IPS-NIHi7 (cell line): ENCODE measurements around the gene NCOA1.
"Not testable (repeated sequence)": the region's sequence is repeated elsewhere in the genome, so short reads cannot be mapped to it uniquely, and the experiment has no call there.

ENCODE experiments used
- DNase-seq: peaks from one replicate; pipeline ENCODE4 v3.0.0; 2012; ENCODE audit warnings: mixed read lengths; ENCODE audit errors: extremely low spot score

NCOA1 gene

GRCh38 chr2:24539258-24539657 is 48.2 kb downstream of the NCOA1 start:
- no peak for DNase-seq

DNA sequence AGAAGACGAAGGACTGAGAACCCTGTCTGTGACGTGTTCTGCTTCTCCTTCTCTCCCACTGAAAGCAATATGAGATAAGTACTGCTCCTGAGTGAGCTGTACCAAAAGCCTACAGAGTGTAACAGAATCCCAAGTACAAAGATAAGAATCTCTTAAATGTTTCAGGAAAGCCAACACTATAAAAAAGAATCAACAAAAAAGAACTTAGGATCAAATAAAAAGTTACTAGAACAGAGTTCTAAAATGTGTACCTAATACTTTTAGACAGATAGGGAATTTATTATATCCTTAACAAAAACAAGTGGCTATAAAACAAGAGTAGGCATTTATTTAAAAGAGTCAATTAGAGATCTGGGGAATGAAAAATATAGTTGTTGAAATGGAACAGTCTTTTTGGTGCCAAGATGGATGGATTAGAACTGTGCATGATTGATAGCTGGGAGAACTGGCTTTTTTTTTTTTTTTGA is 49.0 kb downstream of the NCOA1 start:
- DNase-seq, result no peak

DNA sequence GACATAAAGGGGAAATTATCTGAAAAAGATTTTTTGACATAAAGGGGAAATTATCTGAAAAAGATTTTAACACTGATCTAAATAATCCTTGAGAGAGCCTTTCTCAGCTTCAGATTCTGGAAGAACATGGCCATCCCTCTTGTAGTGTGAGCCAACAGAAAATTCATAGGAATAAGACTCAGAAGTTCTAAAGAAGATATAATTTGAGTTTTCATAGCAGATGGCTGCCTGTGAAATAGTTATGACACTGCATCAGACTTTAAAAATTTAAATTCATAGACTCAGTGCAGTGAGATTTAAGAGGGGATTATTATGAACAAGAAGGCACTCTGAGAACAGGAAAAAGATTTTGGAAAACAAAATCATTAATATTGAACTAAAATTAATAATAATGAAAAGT is 50.6 kb downstream of the NCOA1 start:
- no peak for DNase-seq

- no peak for DNase-seq
These were observed 51.3 kb downstream of the NCOA1 start for GRCh38 chr2:24542269-24542872.

DNA sequence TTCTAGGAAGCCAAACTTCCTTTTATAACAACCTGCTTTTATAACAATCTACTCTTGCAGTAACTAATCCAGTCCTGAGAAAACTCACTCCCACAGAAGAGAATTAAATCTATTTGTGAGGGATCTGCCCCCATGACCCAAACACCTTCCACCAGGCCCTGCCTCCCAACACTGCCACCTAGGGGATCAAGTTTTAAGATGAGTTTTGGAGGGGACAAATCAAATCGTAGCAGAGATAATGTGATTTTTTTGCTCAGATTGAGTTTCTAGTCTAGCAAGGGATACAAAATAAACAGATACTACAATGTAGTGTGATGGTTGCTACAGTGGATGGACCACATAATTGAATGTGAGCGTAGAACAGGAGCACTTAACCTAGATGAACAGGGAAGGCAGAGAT is 52.2 kb downstream of the NCOA1 start:
- peak; percentile 26 for DNase-seq

DNA sequence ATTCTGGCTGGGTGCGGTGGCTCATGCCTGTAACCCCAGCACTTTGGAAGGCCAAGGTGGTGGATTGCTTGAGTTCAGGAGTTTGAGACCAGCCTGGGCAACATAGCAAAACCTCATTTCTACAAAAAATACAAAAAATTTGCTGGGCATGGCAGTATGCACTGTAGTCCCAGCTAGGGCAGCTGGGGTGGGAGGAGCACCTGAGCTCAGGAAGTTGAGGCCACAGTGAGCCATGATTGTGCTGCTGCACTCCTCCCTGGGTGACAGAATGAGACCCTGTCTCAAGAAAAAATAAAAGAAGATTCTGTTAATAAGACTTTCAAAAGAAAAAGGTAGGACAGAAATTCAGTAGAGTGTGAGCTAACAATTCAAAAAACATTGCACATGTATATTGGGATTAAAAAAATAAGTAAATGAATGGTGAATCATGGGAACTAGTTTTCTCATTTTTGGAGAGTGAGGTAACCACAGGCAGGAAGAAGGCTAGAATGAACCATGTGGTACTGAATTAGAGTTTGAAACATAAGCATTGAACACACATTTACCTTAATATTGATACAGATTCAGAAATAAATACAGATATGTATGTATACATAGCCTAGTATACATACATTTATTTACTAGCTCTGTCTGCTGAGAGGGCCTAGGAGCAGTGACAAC is 53.5 kb downstream of the NCOA1 start:
- no peak for DNase-seq

- no peak for DNase-seq
These were observed 55.6 kb downstream of the NCOA1 start for GRCh38 chr2:24546669-24547068.

GRCh38 chr2:24548058-24548457 is 57.0 kb downstream of the NCOA1 start:
- no peak for DNase-seq

GRCh38 chr2:24550301-24550700 is 59.2 kb downstream of the NCOA1 start:
- not testable (repeated sequence) for DNase-seq

DNA sequence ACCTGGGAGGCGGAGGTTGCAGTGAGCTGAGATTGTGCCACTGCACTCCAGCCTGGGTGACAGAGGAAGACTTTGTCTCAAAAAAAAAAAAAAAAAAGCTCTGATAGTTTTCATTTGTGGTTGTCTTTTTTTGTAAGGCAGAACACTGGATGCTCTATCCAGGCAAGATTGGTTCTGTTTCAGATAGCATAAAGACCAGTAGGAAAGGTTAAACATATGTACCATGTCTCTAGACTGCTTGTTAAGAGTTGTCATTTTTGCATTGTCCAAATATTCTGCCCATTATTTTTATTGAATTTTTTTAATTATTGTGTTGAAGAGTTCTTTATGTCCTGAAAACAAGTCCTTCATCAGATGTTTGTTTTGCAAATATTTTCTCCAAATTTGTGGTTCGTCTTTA is 60.0 kb downstream of the NCOA1 start:
- no peak for DNase-seq

GRCh38 chr2:24552836-24553235 is 61.8 kb downstream of the NCOA1 start:
- no peak for DNase-seq

GRCh38 chr2:24558781-24559472 is 67.9 kb downstream of the NCOA1 start:
- no peak for DNase-seq

GRCh38 chr2:24559473-24560113 is 68.5 kb downstream of the NCOA1 start:
- no peak for DNase-seq

- no peak for DNase-seq
These were observed 74.5 kb downstream of the NCOA1 start for GRCh38 chr2:24565537-24565936.

GRCh38 chr2:24566209-24566608 is 75.2 kb downstream of the NCOA1 start:
- no peak for DNase-seq

DNA sequence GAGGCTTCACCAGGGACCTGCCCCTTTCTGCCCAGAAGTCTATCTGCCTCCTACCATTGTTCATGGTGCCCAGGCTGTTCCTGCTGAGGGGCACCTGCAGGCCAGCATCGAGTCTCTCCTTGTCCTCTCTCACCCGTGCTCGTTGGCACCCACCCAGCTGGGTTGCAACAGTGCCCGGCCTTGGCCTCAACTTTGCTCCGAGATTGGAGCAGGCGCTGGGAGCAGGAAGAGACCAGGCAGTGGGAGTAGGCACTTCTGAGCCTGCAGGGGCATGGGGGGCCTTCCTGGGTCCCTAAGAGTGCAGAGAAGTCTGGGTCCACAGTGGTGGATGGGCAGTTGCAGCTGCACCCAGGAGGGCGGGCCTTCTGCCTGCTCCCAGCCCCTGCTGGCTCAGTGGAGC is 75.6 kb downstream of the NCOA1 start:
- no peak for DNase-seq

GRCh38 chr2:24568551-24568950 is 77.5 kb downstream of the NCOA1 start:
- DNase-seq, result no peak

DNA sequence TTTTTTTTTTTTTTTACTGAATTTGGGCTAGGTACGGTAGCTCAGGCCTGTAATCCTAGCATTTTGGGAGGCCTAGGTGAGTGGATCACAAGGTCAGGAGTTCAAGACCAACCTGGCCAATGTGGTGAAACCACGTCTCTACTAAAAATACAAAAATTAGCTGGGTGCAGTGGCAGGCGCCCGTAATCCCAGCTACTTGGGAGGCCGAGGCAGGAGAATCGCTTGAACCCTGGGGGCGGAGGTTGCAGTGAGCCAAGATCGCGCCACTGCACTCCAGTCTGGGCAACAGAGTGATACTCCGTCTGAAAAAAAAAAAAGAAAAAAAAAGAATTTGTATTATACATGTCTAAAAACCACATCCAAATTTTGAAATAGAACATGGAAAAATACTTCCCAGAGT is 78.5 kb downstream of the NCOA1 start:
- DNase-seq, result not testable (repeated sequence)

DNA sequence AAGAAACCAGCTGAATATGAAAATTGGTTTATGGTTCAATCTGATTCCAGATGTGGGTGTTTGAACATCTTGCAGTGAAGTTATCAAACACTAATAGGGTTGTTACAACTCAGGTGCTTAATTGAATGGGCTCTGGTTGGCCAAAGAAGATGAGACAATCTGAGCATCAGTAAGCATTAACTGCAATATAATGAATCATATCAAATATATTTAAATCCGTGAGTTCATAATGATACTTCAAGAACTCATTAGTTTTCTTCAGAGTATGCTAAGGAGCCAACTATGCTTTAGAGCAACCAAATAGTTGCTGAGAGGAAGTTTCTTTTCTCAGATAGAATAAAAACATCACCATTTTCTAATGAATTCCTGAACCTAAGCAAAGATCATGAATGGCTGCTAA is 79.2 kb downstream of the NCOA1 start:
- DNase-seq, result no peak

DNA sequence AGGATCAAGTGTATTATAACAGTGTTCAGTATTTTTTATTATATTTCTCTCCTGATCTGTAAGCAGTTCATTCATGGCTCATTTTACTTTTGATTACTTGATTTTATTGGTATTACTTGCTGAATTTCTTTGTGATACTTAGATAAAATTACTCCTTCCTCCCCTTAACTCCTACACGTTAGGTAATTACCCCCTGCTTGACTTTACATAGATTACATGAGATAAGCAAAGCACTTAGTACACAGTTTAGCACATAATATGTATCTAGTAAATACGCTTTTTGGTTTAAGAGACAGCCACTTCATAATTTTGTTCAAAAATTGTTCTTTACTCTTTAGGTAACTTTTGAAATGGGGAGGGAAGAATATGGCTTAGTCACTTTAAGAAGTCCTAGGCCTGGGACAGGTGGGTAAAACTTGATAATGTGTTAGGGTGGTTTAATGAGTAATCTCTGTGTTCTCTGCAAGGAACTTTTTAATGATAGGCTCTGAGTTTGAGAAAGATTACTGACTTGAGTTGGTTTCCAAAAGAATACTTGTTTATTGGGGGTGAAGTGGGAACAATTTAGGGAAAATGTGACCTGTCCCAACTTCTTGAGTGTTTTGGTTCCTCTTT is 80.9 kb downstream of the NCOA1 start:
- DNase-seq, result no peak

GRCh38 chr2:24576146-24576545 is 85.1 kb downstream of the NCOA1 start:
- no peak for DNase-seq

- no peak for DNase-seq
These were observed 85.6 kb downstream of the NCOA1 start for GRCh38 chr2:24576617-24577016.
